SK-N-MC (cell line): ENCODE data around the gene RINT1.
A peak's percentile ranks its signal among the peaks of the same experiment; 100 is the strongest.
"Not testable (repeated sequence)": the region's sequence is repeated elsewhere in the genome, so short reads cannot be mapped to it uniquely, and the experiment has no call there.

Source experiments
- DNase-seq: peaks from one replicate; pipeline ENCODE4 v3.0.0-alpha.2; 2011; ENCODE audit warnings: low read depth, low spot score
- H3K27ac ChIP-seq: fragments of 200-600 bp; sonication (generic); 2 replicates; pipeline ENCODE4 v1.5.1; 2016; ENCODE audit warnings: mixed run types
- H3K36me3 ChIP-seq: fragments of 200-600 bp; sonication (generic); 2 replicates; pipeline ENCODE4 v1.6.1; 2017; ENCODE audit warnings: antibody characterized with exemption, low read length, mixed read lengths; ENCODE audit not compliant: insufficient read depth
- H3K4me3 ChIP-seq: fragments of 200-600 bp; sonication (generic); 2 replicates; pipeline ENCODE4 v1.5.1; 2016
- H3K9ac ChIP-seq: fragments of 200-600 bp; sonication (generic); 2 replicates; pipeline ENCODE4 v1.8.0; 2017; ENCODE audit warnings: mixed run types, mixed read lengths; ENCODE audit not compliant: insufficient read length
- H3K9me3 ChIP-seq: fragments of 200-600 bp; sonication (generic); 2 replicates; pipeline ENCODE4 v1.6.1; 2017; ENCODE audit warnings: low read depth, mild to moderate bottlenecking, antibody characterized with exemption, low read length, moderate library complexity, mixed read lengths
- EZH2 ChIP-seq: fragments of 200-600 bp; sonication (generic); IDR thresholded peaks from one replicate; pipeline ENCODE4 v1.6.1; 2017; ENCODE audit warnings: antibody characterized with exemption
- FOXP2 ChIP-seq: optimal IDR thresholded peaks from 2 replicates; pipeline ENCODE3; 2011; ENCODE audit warnings: mild to moderate bottlenecking, moderate library complexity; ENCODE audit not compliant: insufficient read depth; ENCODE audit errors: extremely low read length, control extremely low read depth
- POLR2AphosphoS5 ChIP-seq: IDR thresholded peaks from 2 replicates; pipeline ENCODE4 v1.6.1; 2012; ENCODE audit warnings: mild to moderate bottlenecking, low read depth, low read length, borderline replicate concordance

RINT1 gene

GRCh38 chr7:105512415-105512814, 19.6 kb upstream of the RINT1 start:
- peaks cover 46% of the 10 kb centered on the region for H3K36me3 ChIP-seq

GRCh38 chr7:105512926-105513526, 19.0 kb upstream of the RINT1 start:
- H3K36me3 ChIP-seq = peaks cover 48% of the 10 kb centered on the region
- 0 out of 2 replicates have a peak, but pooled peaks cover 6% of the 10 kb centered on the region for H3K9me3 ChIP-seq
- no peak overlapping the region for H3K9ac ChIP-seq
- H3K4me3 ChIP-seq = no peak overlapping the region
- TF ChIP-seq POLR2AphosphoS5 (no peak), FOXP2 (no peak), EZH2 (no peak)
- DNase-seq = no peak
- H3K27ac ChIP-seq = no peak overlapping the region

More at GRCh38 chr7:105512415-105512814, 19.6 kb upstream of the RINT1 start:
- TF ChIP-seq FOXP2 = no peak
- TF ChIP-seq EZH2 = no peak
- TF ChIP-seq POLR2AphosphoS5 = no peak
- H3K9me3 ChIP-seq = 0 out of 2 replicates have a peak, but pooled peaks cover 6% of the 10 kb centered on the region
- H3K27ac ChIP-seq = peak overlapping the region; percentile 42; the same call in 1 of the 2 replicates
- H3K4me3 ChIP-seq = no peak overlapping the region
- no peak overlapping the region for H3K9ac ChIP-seq
- DNase-seq = no peak

- not testable (repeated sequence) for H3K27ac ChIP-seq, H3K9ac ChIP-seq, H3K9me3 ChIP-seq, DNase-seq, H3K4me3 ChIP-seq
- peaks cover 53% of the 10 kb centered on the region for H3K36me3 ChIP-seq
Measured at GRCh38 chr7:105515610-105516009, 16.4 kb upstream of the RINT1 start.

GRCh38 chr7:105519353-105519752, 12.6 kb upstream of the RINT1 start:
- no peak overlapping the region for H3K27ac ChIP-seq
- TF ChIP-seq FOXP2 (no peak), EZH2 (no peak), POLR2AphosphoS5 (no peak)
- H3K9ac ChIP-seq = no peak overlapping the region
- no peak for DNase-seq
- H3K9me3 ChIP-seq = 0 out of 2 replicates have a peak, but pooled peaks cover 6% of the 10 kb centered on the region
- peaks cover 43% of the 10 kb centered on the region for H3K36me3 ChIP-seq
- no peak overlapping the region for H3K4me3 ChIP-seq

GRCh38 chr7:105520620-105521019, 11.4 kb upstream of the RINT1 start:
- H3K9ac ChIP-seq, H3K27ac ChIP-seq, H3K9me3 ChIP-seq, DNase-seq: not testable (repeated sequence)
- Histone ChIP-seq H3K36me3 (peaks cover 37% of the 10 kb centered on the region), H3K4me3 (peak overlapping the region; percentile 99)

GRCh38 chr7:105521027-105521716, 10.8 kb upstream of the RINT1 start:
- Histone ChIP-seq H3K4me3 (peak overlapping the region; percentile 99), H3K9me3 (no peaks in the 10 kb centered on the region), H3K27ac (peak overlapping the region; percentile 15; the same call in 1 of the 2 replicates), H3K9ac (peak overlapping the region; percentile 88), H3K36me3 (peaks cover 36% of the 10 kb centered on the region)
- DNase-seq = no peak
- TF ChIP-seq FOXP2 (no peak), POLR2AphosphoS5 (0 out of 2 replicates have a peak, but pooled peaks have one; percentile 37)

- Histone ChIP-seq H3K9me3 (no peaks in the 10 kb centered on the region), H3K36me3 (peaks cover 29% of the 10 kb centered on the region), H3K9ac (peak within 1 kb of the TSS; percentile 88), H3K27ac (peak within 1 kb of the TSS; percentile 68; the same call in 1 of the 2 replicates), H3K4me3 (peak within 1 kb of the TSS; percentile 99)
- TF ChIP-seq FOXP2 (no peak), EZH2 (no peak), POLR2AphosphoS5 (peak; percentile 89)
- DNase-seq = no peak
Measured at GRCh38 chr7:105521717-105522463, 10.1 kb upstream of the RINT1 start, which contains the start of gene PUS7. Gene PUS7, minus strand, starts transcription at chr7:105522271. Its CDS starts 13,759 bp downstream, at chr7:105508512.

GRCh38 chr7:105524423-105524822, 7.6 kb upstream of the RINT1 start:
- not testable (repeated sequence) for DNase-seq, H3K4me3 ChIP-seq, H3K9ac ChIP-seq, H3K36me3 ChIP-seq, H3K27ac ChIP-seq, H3K9me3 ChIP-seq
